BLaER1 treated with 17β-estradiol and CSF1 and Interleukin-3, amounts not matched to agents 10 nM and 100 nM (cell line): ENCODE results near the gene TBX2.

Source experiments
- H3K27ac ChIP-seq, 11 experiments: shearing (Covaris generic); formaldehyde crosslinking; 2 replicates each; pipeline ENCODE4 v1.8.1; 2022
- H3K27me3 ChIP-seq, 11 experiments: shearing (Covaris generic); formaldehyde crosslinking; 2 replicates each; pipeline ENCODE4 v1.8.1; 2022
- H3K36me3 ChIP-seq, 11 experiments: shearing (Covaris generic); formaldehyde crosslinking; 2 replicates each; pipeline ENCODE4 v1.8.1; 2022
- H3K4me1 ChIP-seq, 10 experiments: shearing (Covaris generic); formaldehyde crosslinking; 2 replicates each; pipeline ENCODE4 v1.8.1; 2022
- H3K4me2 ChIP-seq, 11 experiments: shearing (Covaris generic); formaldehyde crosslinking; 2 replicates each; pipeline ENCODE4 v1.8.1; 2022
- H3K4me3 ChIP-seq, 10 experiments: shearing (Covaris generic); formaldehyde crosslinking; 2 replicates each; pipeline ENCODE4 v1.8.1; 2022
- H3K9ac ChIP-seq, 11 experiments: shearing (Covaris generic); formaldehyde crosslinking; 2 replicates each; pipeline ENCODE4 v1.8.1; 2022
- H3K9me3 ChIP-seq, 11 experiments: shearing (Covaris generic); formaldehyde crosslinking; replicated peaks in 1 of 11; 2 replicates each; pipeline ENCODE4 v1.8.1; 2022
- H4K20me1 ChIP-seq, 11 experiments: shearing (Covaris generic); formaldehyde crosslinking; 2 replicates each; pipeline ENCODE4 v1.8.1; 2022
- Cebpa-rat ChIP-seq, 11 experiments: shearing (Covaris generic); IDR thresholded peaks; 2 replicates each; pipeline ENCODE4 v1.8.1; 2022

The TBX2 gene

GRCh38 chr17:61391595-61392291 lies 7.9 kb upstream of the TBX2 start:
- no peak for TF ChIP-seq Cebpa-rat (IDR thresholded peaks at IDR 0.05)
- Histone ChIP-seq H4K20me1 (peaks cover 0 to 54% (median 0%) of the 10 kb centered on the region in 11 experiments; a peak in 9 of 22 replicates), H3K4me1 (peaks cover 0 to 5% (median 0%) of the 10 kb centered on the region in 10 experiments; a peak in 3 of 20 replicates), H3K9ac (no peak overlapping the region), H3K4me3 (no peak overlapping the region), H3K4me2 (no peak overlapping the region), H3K27me3 (peaks cover 27 to 40% (median 34%) of the 10 kb centered on the region in 11 experiments), H3K36me3 (no peaks in the 10 kb centered on the region), H3K9me3 (peaks cover 0 to 10% (median 5%) of the 10 kb centered on the region in 11 experiments; a peak in 8 of 22 replicates), H3K27ac (no peak overlapping the region)

GRCh38 chr17:61392679-61393078 lies 7.0 kb upstream of the TBX2 start:
- no peak overlapping the region for H3K4me3 ChIP-seq
- no peak overlapping the region for H3K4me2 ChIP-seq
- H3K27me3 ChIP-seq, result peaks cover 37 to 50% (median 44%) of the 10 kb centered on the region in 11 experiments
- peaks cover 0 to 5% (median 0%) of the 10 kb centered on the region in 10 experiments; a peak in 3 of 20 replicates for H3K4me1 ChIP-seq
- no peaks in the 10 kb centered on the region for H3K36me3 ChIP-seq
- peaks cover 0 to 15% (median 8%) of the 10 kb centered on the region in 11 experiments; a peak in 8 of 22 replicates for H3K9me3 ChIP-seq
- H4K20me1 ChIP-seq, result peaks cover 0 to 54% (median 0%) of the 10 kb centered on the region in 11 experiments; a peak in 10 of 22 replicates
- no peak overlapping the region for H3K27ac ChIP-seq
- no peak for TF ChIP-seq Cebpa-rat (IDR thresholded peaks at IDR 0.05)
- no peak overlapping the region for H3K9ac ChIP-seq

- Histone ChIP-seq H3K27ac (no peak overlapping the region), H3K4me2 (no peak overlapping the region)
These were observed 6.1 kb upstream of the TBX2 start for GRCh38 chr17:61393550-61393903.

DNA sequence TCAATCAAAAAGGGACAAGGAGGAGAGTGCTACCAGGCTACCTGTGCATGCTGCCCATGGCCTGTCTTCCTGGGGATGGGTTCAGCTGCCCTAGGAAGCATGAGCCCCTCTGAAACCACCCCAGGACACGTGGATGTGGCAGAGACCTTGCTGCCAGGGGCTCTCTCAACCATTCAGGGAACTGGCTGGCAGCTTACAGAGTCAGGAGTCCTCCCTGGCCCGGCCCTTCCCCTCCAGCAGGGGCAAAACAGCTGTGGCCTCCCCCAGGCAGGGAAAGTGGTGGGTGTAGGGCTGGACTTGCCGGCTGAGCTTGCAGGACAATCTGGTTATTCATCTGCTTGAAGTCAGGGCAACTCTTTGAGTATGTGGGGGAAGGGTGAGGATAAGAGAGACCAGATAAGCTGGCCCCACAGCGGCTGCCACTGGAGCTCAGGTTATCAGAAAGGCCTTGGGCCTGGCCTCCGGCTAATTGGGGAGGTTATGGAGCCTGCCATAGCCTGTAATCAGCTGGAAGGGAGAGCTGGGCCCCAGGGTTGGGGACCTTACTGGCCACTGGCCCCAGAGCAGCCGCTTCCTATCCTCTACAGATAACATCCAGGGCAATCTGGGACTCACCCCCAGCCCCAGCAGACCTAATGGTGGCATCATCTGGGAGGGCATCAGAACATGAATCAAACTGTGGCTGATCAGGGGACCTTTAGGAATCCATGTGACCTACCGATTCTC lies 5.6 kb upstream of the TBX2 start:
- Histone ChIP-seq H3K4me2 (no peak overlapping the region), H3K27ac (no peak overlapping the region)

More at GRCh38 chr17:61393550-61393903, 6.1 kb upstream of the TBX2 start:
- H4K20me1 ChIP-seq, result peaks cover 0 to 63% (median 8%) of the 10 kb centered on the region in 11 experiments; a peak in 15 of 22 replicates
- TF ChIP-seq Cebpa-rat (IDR thresholded peaks at IDR 0.05), result no peak
- no peak overlapping the region for H3K4me3 ChIP-seq
- no peak overlapping the region for H3K9ac ChIP-seq
- H3K36me3 ChIP-seq, result no peaks in the 10 kb centered on the region
- H3K27me3 ChIP-seq, result peaks cover 45 to 58% (median 52%) of the 10 kb centered on the region in 11 experiments
- peaks cover 0 to 4% (median under 1%) of the 10 kb centered on the region in 10 experiments; a peak in 8 of 20 replicates for H3K4me1 ChIP-seq
- H3K9me3 ChIP-seq, result peaks cover 0 to 22% (median 8%) of the 10 kb centered on the region in 11 experiments; a peak in 10 of 22 replicates

DNA sequence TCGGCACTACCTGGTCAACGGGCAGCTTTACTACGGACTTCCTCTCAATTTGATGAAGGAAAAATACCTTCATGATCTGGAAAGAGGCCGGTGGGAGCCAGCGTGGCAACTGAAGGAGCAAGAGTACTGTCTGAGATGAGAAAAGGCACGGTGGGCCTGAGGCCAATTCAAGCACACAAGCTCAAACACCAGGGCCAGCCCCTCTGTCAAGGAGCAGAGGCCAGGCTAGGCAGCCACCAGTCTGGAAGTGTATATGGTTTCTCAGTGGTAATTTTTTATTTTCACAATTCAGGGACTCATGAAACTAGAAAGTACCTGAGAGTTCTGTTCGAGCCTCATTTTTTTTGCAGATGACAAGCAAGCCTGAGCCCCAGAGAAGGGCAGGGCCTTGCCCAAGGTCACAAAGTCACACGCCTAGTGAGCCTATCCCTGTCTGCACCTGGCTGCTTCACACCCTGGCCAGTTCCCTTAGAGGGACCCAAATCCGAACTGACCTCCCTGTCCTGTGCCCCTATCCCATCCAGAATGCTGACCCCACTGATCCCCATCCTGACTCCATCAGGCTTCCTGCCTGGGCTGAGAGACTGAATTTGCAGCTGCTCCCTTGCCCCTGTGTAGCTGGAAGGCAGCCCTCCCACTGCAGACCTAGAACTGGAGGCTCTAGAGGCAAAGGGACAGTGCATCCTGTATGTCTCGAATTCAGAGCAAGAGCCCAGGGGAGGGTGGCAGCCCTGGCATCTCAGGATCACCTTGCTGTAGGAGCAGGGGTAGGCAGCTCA lies 4.8 kb upstream of the TBX2 start:
- Histone ChIP-seq H3K4me2 (no peak overlapping the region), H3K36me3 (no peaks in the 10 kb centered on the region), H3K4me3 (no peak overlapping the region), H3K9me3 (peaks cover 0 to 22% (median 8%) of the 10 kb centered on the region in 11 experiments; a peak in 10 of 22 replicates), H3K4me1 (peaks cover 11 to 16% (median 13%) of the 10 kb centered on the region in 10 experiments; a peak in 18 of 20 replicates), H4K20me1 (peaks cover 0 to 68% (median 21%) of the 10 kb centered on the region in 11 experiments; a peak in 17 of 22 replicates), H3K27ac (no peak overlapping the region), H3K27me3 (peaks cover 58 to 71% (median 65%) of the 10 kb centered on the region in 11 experiments), H3K9ac (no peak overlapping the region)
- no peak for TF ChIP-seq Cebpa-rat (IDR thresholded peaks at IDR 0.05)

More for the DNA sequence above, 5.6 kb upstream of the TBX2 start:
- TF ChIP-seq Cebpa-rat (IDR thresholded peaks at IDR 0.05), result no peak
- Histone ChIP-seq H3K36me3 (no peaks in the 10 kb centered on the region), H3K9me3 (peaks cover 0 to 22% (median 8%) of the 10 kb centered on the region in 11 experiments; a peak in 10 of 22 replicates), H4K20me1 (peaks cover 0 to 67% (median 14%) of the 10 kb centered on the region in 11 experiments; a peak in 17 of 22 replicates), H3K9ac (no peak overlapping the region), H3K27me3 (peaks cover 51 to 64% (median 57%) of the 10 kb centered on the region in 11 experiments), H3K4me1 (peaks cover 5 to 9% (median 6%) of the 10 kb centered on the region in 10 experiments; a peak in 17 of 20 replicates), H3K4me3 (no peak overlapping the region)

DNA sequence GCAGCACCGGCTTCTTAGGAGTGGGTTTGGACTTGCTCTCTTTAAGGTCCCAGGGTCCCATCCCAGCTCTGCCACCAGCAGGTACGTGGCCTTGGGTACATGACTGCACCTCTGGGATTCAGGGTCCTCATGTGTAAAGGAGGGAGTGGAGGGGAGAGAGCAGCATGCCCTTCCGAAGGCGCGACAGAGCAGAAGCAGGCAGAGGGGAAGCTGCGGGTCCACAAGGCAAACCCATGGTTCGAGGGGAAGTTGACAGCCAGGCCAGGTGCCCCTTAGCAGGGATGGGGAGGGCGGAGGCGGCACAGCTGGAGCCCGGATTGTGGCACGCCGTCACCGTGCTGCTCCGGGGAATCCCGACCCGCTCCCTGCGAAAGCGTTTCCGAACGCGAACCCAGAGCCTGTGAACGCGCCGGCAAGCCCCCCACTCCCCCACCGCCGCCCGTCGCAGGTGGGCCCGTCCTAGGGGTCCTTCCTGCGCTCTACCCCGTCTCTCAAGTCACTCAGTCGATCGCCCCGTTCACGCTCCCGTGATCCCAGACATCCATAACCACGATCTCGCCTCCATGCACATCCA lies 4.1 kb upstream of the TBX2 start:
- H3K27ac ChIP-seq, result no peak overlapping the region
- H3K4me2 ChIP-seq, result no peak overlapping the region
- peaks cover 14 to 19% (median 17%) of the 10 kb centered on the region in 10 experiments; a peak in 18 of 20 replicates for H3K4me1 ChIP-seq
- no peak for TF ChIP-seq Cebpa-rat (IDR thresholded peaks at IDR 0.05)
- H3K4me3 ChIP-seq, result no peak overlapping the region
- H4K20me1 ChIP-seq, result peaks cover 0 to 73% (median 25%) of the 10 kb centered on the region in 11 experiments; a peak in 17 of 22 replicates
- H3K36me3 ChIP-seq, result no peaks in the 10 kb centered on the region
- H3K9ac ChIP-seq, result no peak overlapping the region
- H3K27me3 ChIP-seq, result peaks cover 65 to 78% (median 72%) of the 10 kb centered on the region in 11 experiments
- H3K9me3 ChIP-seq, result peaks cover 0 to 22% (median 8%) of the 10 kb centered on the region in 11 experiments; a peak in 10 of 22 replicates

- Histone ChIP-seq H3K9ac (no peak overlapping the region), H3K9me3 (peaks cover 0 to 22% (median 8%) of the 10 kb centered on the region in 11 experiments; a peak in 10 of 22 replicates), H3K27ac (no peak overlapping the region), H4K20me1 (peaks cover 0 to 79% (median 31%) of the 10 kb centered on the region in 11 experiments; a peak in 19 of 22 replicates), H3K4me3 (no peak overlapping the region), H3K4me2 (no peak overlapping the region), H3K27me3 (peaks cover 71 to 84% (median 78%) of the 10 kb centered on the region in 11 experiments), H3K4me1 (peaks cover 14 to 22% (median 17%) of the 10 kb centered on the region in 10 experiments; a peak in 18 of 20 replicates), H3K36me3 (no peaks in the 10 kb centered on the region)
- TF ChIP-seq Cebpa-rat (IDR thresholded peaks at IDR 0.05), result no peak
These were observed 3.6 kb upstream of the TBX2 start for GRCh38 chr17:61395983-61396585.
